Duodenal mucosa (tissue), 2 donors: ENCODE results near the gene XPC.

Experiments
- H3K27ac ChIP-seq: one replicate; pipeline ENCODE4 v1.7.0; 2013; ENCODE audit warnings: low read depth, low read length
- H3K27me3 ChIP-seq, 2 donors: one replicate each; pipeline ENCODE4 v1.7.0; 2013; ENCODE audit warnings: low read length in 2 of 2, control low read depth in 1 of 2; ENCODE audit not compliant: insufficient read depth in 2 of 2, control insufficient read depth in 1 of 2
- H3K36me3 ChIP-seq, 2 donors: one replicate each; pipeline ENCODE4 v1.7.0; 2013; ENCODE audit warnings: low read length in 2 of 2, control low read depth in 1 of 2; ENCODE audit not compliant: insufficient read depth in 2 of 2, control insufficient read depth in 1 of 2
- H3K4me1 ChIP-seq, 2 donors: one replicate each; pipeline ENCODE4 v1.7.0; 2013; ENCODE audit warnings: low read length in 2 of 2, control low read depth in 1 of 2; ENCODE audit not compliant: insufficient read depth in 2 of 2, control insufficient read depth in 1 of 2
- H3K4me3 ChIP-seq, 2 donors: one replicate each; pipeline ENCODE4 v1.7.0; 2013; ENCODE audit warnings: low read length in 2 of 2, low read depth in 1 of 2
- H3K9ac ChIP-seq, 2 donors: one replicate each; pipeline ENCODE4 v1.7.0; 2013; ENCODE audit warnings: low read length in 2 of 2, low read depth in 1 of 2
- H3K9me3 ChIP-seq, 2 donors: one replicate each; pipeline ENCODE4 v1.7.0; 2013; ENCODE audit warnings: low read length in 2 of 2, control low read depth in 1 of 2; ENCODE audit not compliant: control insufficient read depth in 1 of 2

Gene XPC

GRCh38 chr3:14208977-14209394 is 30.6 kb upstream of the XPC start:
- Histone ChIP-seq H3K9me3 (no peaks in the 10 kb centered on the region), H3K4me1 (peaks cover 56 to 60% of the 10 kb centered on the region in 2 donors), H3K4me3 (no peak overlapping the region), H3K27me3 (no peaks in the 10 kb centered on the region), H3K27ac (peak overlapping the region; percentile 47), H3K36me3 (no peaks in the 10 kb centered on the region), H3K9ac (peak overlapping the region; percentile 5 to 28)

- Histone ChIP-seq H3K27ac (peak overlapping the region; percentile 23), H3K4me1 (peaks cover 63 to 64% of the 10 kb centered on the region in 2 donors), H3K4me3 (no peak overlapping the region), H3K36me3 (no peaks in the 10 kb centered on the region), H3K9me3 (no peaks in the 10 kb centered on the region), H3K27me3 (no peaks in the 10 kb centered on the region), H3K9ac (no peak overlapping the region)
Measured at GRCh38 chr3:14208168-14208567, 29.8 kb upstream of the XPC start.

GRCh38 chr3:14206548-14207177 is 28.3 kb upstream of the XPC start:
- no peaks in the 10 kb centered on the region for H3K36me3 ChIP-seq
- H3K4me3 ChIP-seq: no peak overlapping the region
- no peaks in the 10 kb centered on the region for H3K27me3 ChIP-seq
- H3K4me1 ChIP-seq: peaks cover 71 to 74% of the 10 kb centered on the region in 2 donors
- H3K9ac ChIP-seq: no peak overlapping the region
- no peak overlapping the region for H3K27ac ChIP-seq
- no peaks in the 10 kb centered on the region for H3K9me3 ChIP-seq

- H3K9ac ChIP-seq: peak overlapping the region in 1 of 2 donors; percentile 12
- H3K4me1 ChIP-seq: peaks cover 60% of the 10 kb centered on the region in 2 donors
- H3K27me3 ChIP-seq: no peaks in the 10 kb centered on the region
- H3K27ac ChIP-seq: peak overlapping the region; percentile 5
- H3K4me3 ChIP-seq: no peak overlapping the region
- H3K9me3 ChIP-seq: no peaks in the 10 kb centered on the region
- H3K36me3 ChIP-seq: peaks cover under 1 to 3% of the 10 kb centered on the region in 2 donors
Measured at GRCh38 chr3:14204515-14205284, 26.3 kb upstream of the XPC start.

GRCh38 chr3:14203521-14204079 is 25.2 kb upstream of the XPC start:
- H3K27ac ChIP-seq: no peak overlapping the region
- no peak overlapping the region for H3K4me3 ChIP-seq
- H3K27me3 ChIP-seq: no peaks in the 10 kb centered on the region
- H3K9me3 ChIP-seq: no peaks in the 10 kb centered on the region
- H3K9ac ChIP-seq: peak overlapping the region in 1 of 2 donors; percentile 28
- H3K36me3 ChIP-seq: peaks cover 10 to 11% of the 10 kb centered on the region in 2 donors
- peaks cover 49 to 51% of the 10 kb centered on the region in 2 donors for H3K4me1 ChIP-seq

- Histone ChIP-seq H3K4me3 (no peak overlapping the region), H3K4me1 (peaks cover 45 to 46% of the 10 kb centered on the region in 2 donors), H3K27me3 (no peaks in the 10 kb centered on the region), H3K36me3 (peaks cover 10 to 15% of the 10 kb centered on the region in 2 donors), H3K9me3 (no peaks in the 10 kb centered on the region), H3K9ac (peak overlapping the region in 1 of 2 donors; percentile 28), H3K27ac (no peak overlapping the region)
Measured at GRCh38 chr3:14202874-14203520, 24.6 kb upstream of the XPC start.

GRCh38 chr3:14201940-14202684 is 23.7 kb upstream of the XPC start:
- Histone ChIP-seq H3K4me1 (peaks cover 39 to 40% of the 10 kb centered on the region in 2 donors), H3K27me3 (no peaks in the 10 kb centered on the region), H3K9ac (peak overlapping the region in 1 of 2 donors; percentile 44), H3K4me3 (no peak overlapping the region), H3K36me3 (peaks cover 10 to 20% of the 10 kb centered on the region in 2 donors), H3K9me3 (no peaks in the 10 kb centered on the region), H3K27ac (no peak overlapping the region)

- H3K36me3 ChIP-seq: peaks cover 10 to 26% of the 10 kb centered on the region in 2 donors
Measured at GRCh38 chr3:14200841-14201240, 22.4 kb upstream of the XPC start.

GRCh38 chr3:14200276-14200675 is 21.9 kb upstream of the XPC start:
- no peaks in the 10 kb centered on the region for H3K9me3 ChIP-seq
- no peak overlapping the region for H3K27ac ChIP-seq
- H3K36me3 ChIP-seq: peaks cover 10 to 26% of the 10 kb centered on the region in 2 donors
- H3K27me3 ChIP-seq: no peaks in the 10 kb centered on the region
- H3K4me3 ChIP-seq: no peak overlapping the region
- H3K4me1 ChIP-seq: peaks cover 39 to 40% of the 10 kb centered on the region in 2 donors
- no peak overlapping the region for H3K9ac ChIP-seq

More at GRCh38 chr3:14200841-14201240, 22.4 kb upstream of the XPC start:
- no peak overlapping the region for H3K4me3 ChIP-seq
- H3K9me3 ChIP-seq: no peaks in the 10 kb centered on the region
- peak overlapping the region in 1 of 2 donors; percentile 10 for H3K9ac ChIP-seq
- no peak overlapping the region for H3K27ac ChIP-seq
- no peaks in the 10 kb centered on the region for H3K27me3 ChIP-seq
- peaks cover 39 to 40% of the 10 kb centered on the region in 2 donors for H3K4me1 ChIP-seq
